Body of pancreas (tissue), 4 donors: ENCODE measurements around the gene FLYWCH1. TPM values are rescaled to one million over a fixed set of nuclear protein-coding genes. Genes with fewer than 3 reads are reported as not detected.
A peak's percentile ranks its signal among the peaks of the same experiment; 100 is the strongest.

ENCODE experiments used
- ATAC-seq: fragments of 150-250 bp; one replicate; pipeline ENCODE4 v1.9.1; 2016
- DNase-seq, 4 donors: peaks; one replicate each; pipeline ENCODE4 v3.0.0-alpha.2; 2019
- H3K27ac ChIP-seq, 4 donors: fragments of 200-600 bp; sonication (generic); 1 replicate in 3 of 4; 2 replicates in 1 of 4; pipeline versions ENCODE4 v1.5.1 to v1.6.1; 2016 to 2019; ENCODE audit warnings: mild to moderate bottlenecking in 1 of 4, mixed read lengths in 1 of 4, moderate library complexity in 1 of 4
- H3K27me3 ChIP-seq, 2 donors: fragments of 200-600 bp; sonication (generic); one replicate each; pipeline ENCODE4 v1.6.0; 2016; ENCODE audit warnings: mild to moderate bottlenecking in 1 of 2
- H3K36me3 ChIP-seq, 2 donors: fragments of 200-600 bp; sonication (generic); replicated peaks in 1 of 2; 2 replicates each; pipeline ENCODE4 v1.5.1; 2016; ENCODE audit warnings: low read depth in 2 of 2; ENCODE audit not compliant: insufficient read depth in 1 of 2
- H3K4me1 ChIP-seq: fragments of 200-600 bp; sonication (generic); one replicate; pipeline ENCODE4 v1.6.0; 2016
- H3K4me3 ChIP-seq, 2 donors: fragments of 200-600 bp; sonication (generic); 1 replicate in 1 of 2; 2 replicates in 1 of 2; pipeline ENCODE4 v1.5.1; 2016 to 2019
- H3K9me3 ChIP-seq, 3 donors: fragments of 200-600 bp; sonication (generic); 1 replicate in 2 of 3; 2 replicates in 1 of 3; pipeline ENCODE4 v1.5.1; 2016
- CTCF ChIP-seq, 7 experiments: fragments of 450-650 bp in 4 of 7; fragments of 200-600 bp in 3 of 7; sonication (generic) in 3 of 7; IDR thresholded peaks; one replicate each; pipeline ENCODE4 v1.5.1; 2016 to 2019; ENCODE audit warnings: antibody characterized with exemption in 7 of 7
- POLR2A ChIP-seq, 3 donors: fragments of 450-650 bp; IDR thresholded peaks; one replicate each; pipeline ENCODE4 v1.6.1; 2016; ENCODE audit warnings: antibody characterized with exemption in 3 of 3, mild to moderate bottlenecking in 2 of 3
- WGBS, 2 donors: methylation state at CpG; one replicate each; pipeline ENCODE4 v1.1.5; 2017; 5-methylcytosine and 5-hydroxymethylcytosine counted together
- intact Hi-C: fragments of 100-400 bp; cut with DNase I; formaldehyde crosslinking; loops from one replicate; pipeline ENCODE4 v1.15.1; 2023
- total RNA-seq, 2 donors: library from RNA; depleted of rRNA; stranded (reverse); fragments of >200 nt; gene quantifications; one replicate each; pipeline ENCODE4 v1.1.0, GENCODE V29; 2016

Gene FLYWCH1
- total RNA-seq, 2 donors from 2014 or later = 24.6 to 53.7 TPM

DNA sequence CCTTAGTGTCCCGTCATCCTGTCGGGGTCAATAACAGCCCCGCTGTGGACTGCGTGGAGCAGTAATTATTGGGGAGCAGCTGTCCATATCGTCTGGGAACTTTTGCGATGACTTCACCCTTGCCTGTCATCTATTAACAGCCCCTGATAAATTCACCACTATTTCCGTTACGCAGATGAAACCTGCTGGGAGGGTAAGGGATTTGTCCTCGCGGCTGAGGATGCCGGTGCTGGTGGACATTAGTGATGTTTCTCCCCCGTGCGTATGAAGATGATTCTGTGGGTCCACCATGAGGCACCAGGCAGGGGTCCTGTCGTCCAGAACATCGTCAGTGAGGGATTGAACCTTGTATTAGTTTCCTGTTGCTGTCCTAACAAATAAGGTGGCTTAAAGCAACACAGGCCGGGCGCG, 27.7 kb upstream of the FLYWCH1 start:
- DNase-seq (no peak), ATAC-seq (no peak)
- WGBS, 2 donors = 54 to 55% methylated on average over 18 of the region's 18 CpGs
- H3K9me3 ChIP-seq = no peaks in the 10 kb centered on the region
- H3K27ac ChIP-seq = peak overlapping the region in 3 of 4 donors; percentile 88 to 92 (median 90)
- H3K27me3 ChIP-seq = no peaks in the 10 kb centered on the region
- intact Hi-C loops = no loop called here
- TF ChIP-seq CTCF (IDR thresholded peaks at IDR 0.05) = no peak
- no peak for TF ChIP-seq POLR2A (IDR thresholded peaks at IDR 0.05)
- no peak overlapping the region for H3K4me3 ChIP-seq
- no peaks in the 10 kb centered on the region for H3K36me3 ChIP-seq
- peaks cover 19% of the 10 kb centered on the region for H3K4me1 ChIP-seq

DNA sequence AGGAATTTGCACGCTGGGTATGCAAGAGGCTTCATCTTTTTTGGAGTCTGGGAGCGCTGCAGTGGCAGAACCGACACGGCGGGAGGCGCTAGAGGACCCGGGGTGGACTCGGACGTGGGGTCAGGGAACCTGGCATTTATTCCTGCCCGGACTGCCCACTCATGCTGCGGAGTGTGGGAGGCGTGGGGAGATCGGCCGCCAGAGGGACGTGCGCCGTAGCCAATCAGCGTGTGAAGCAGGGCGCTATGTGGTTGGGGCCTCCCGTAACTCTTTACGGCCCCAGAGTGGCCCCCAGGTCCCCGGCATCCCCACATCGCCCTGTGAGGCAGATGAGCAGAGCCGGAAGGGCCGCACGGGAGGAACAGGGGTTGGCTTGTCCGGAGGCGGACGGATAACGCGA, 17.5 kb upstream of the FLYWCH1 start:
- 84 to 85% methylated on average over 17 to 31 of the region's 31 CpGs for WGBS, 2 donors
- Histone ChIP-seq H3K36me3 (no peaks in the 10 kb centered on the region), H3K27me3 (no peaks in the 10 kb centered on the region), H3K4me1 (no peaks in the 10 kb centered on the region), H3K9me3 (no peaks in the 10 kb centered on the region), H3K27ac (no peak overlapping the region), H3K4me3 (no peak overlapping the region)
- intact Hi-C loops = no loop called here
- no peak for DNase-seq
- TF ChIP-seq CTCF (IDR thresholded peaks at IDR 0.05) = no peak
- no peak for TF ChIP-seq POLR2A (IDR thresholded peaks at IDR 0.05)
- no peak for ATAC-seq

- DNase-seq (no peak), ATAC-seq (no peak)
- H3K27ac ChIP-seq = no peak overlapping the region
- WGBS, 2 donors = 74% methylated on average over 3 of the region's 4 CpGs; no CpG with 5 or more reads in 1 of the 2 donors
- no peak overlapping the region for H3K4me3 ChIP-seq
- H3K36me3 ChIP-seq = no peaks in the 10 kb centered on the region
- H3K27me3 ChIP-seq = no peaks in the 10 kb centered on the region
- no peaks in the 10 kb centered on the region for H3K9me3 ChIP-seq
- no peak for TF ChIP-seq POLR2A (IDR thresholded peaks at IDR 0.05)
- no peak for TF ChIP-seq CTCF (IDR thresholded peaks at IDR 0.05)
- no peaks in the 10 kb centered on the region for H3K4me1 ChIP-seq
- intact Hi-C loops = no loop called here
These were observed 15.9 kb upstream of the FLYWCH1 start for GRCh38 chr16:2895813-2896212.

DNA sequence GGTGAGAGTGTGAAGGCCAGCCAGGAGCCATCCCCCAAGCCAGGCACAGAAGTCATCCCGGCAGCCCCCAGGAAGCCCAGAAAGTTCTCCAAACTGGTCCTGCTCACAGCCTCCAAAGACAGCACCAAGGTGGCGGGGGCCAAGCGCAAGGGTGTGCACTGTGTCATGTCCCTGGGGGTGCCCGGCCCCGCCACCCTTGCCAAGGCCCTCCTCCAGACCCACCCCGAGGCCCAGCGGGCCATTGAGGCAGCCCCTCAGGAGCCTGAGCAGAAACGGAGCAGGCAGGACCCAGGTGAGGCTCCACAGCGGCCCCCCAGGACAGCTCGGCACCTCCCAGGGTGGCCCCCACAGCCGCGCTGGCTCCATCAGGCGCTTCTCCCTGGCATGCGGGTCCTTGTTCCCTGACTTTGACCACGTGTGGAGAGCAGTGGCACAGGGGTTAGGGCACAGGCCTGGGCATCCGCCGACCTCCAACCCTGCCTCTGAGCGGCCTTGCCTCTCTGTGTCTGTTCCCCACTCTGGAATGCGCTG, 15.2 kb upstream of the FLYWCH1 start:
- no peak for TF ChIP-seq POLR2A (IDR thresholded peaks at IDR 0.05)
- no peak for TF ChIP-seq CTCF (IDR thresholded peaks at IDR 0.05)
- WGBS, 2 donors = 95 to 100% methylated on average over 4 to 10 of the region's 19 CpGs
- Histone ChIP-seq H3K4me3 (no peak overlapping the region), H3K27ac (no peak overlapping the region), H3K36me3 (no peaks in the 10 kb centered on the region), H3K9me3 (no peaks in the 10 kb centered on the region), H3K27me3 (no peaks in the 10 kb centered on the region), H3K4me1 (no peaks in the 10 kb centered on the region)
- intact Hi-C loops = no loop called here
- no peak for DNase-seq
- ATAC-seq = no peak

DNA sequence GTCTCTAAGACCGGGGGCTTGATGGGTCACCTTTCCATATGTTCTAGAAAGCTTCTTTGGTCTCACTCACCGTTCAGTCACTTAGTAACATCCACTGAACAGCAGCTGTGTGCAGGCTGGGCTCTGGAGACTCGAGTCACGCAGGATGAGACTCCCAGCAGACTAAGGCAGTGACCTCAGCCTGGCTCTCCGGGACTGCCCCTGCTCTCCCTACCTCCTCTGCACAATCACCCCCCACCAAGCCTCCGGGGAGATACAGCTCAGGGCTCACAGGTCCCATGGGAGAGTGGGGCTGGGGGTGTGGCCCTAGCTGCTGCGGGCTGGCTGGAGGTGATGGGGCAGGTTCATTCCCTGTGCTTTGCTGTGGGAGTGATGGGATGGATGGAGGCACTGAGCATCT, 14.6 kb upstream of the FLYWCH1 start:
- Histone ChIP-seq H3K27me3 (no peaks in the 10 kb centered on the region), H3K9me3 (no peaks in the 10 kb centered on the region), H3K4me3 (no peak overlapping the region), H3K36me3 (no peaks in the 10 kb centered on the region), H3K27ac (no peak overlapping the region), H3K4me1 (no peaks in the 10 kb centered on the region)
- WGBS, 2 donors = 78 to 90% methylated on average over 4 to 6 of the region's 7 CpGs
- DNase-seq (no peak), ATAC-seq (no peak)
- no peak for TF ChIP-seq CTCF (IDR thresholded peaks at IDR 0.05)
- no peak for TF ChIP-seq POLR2A (IDR thresholded peaks at IDR 0.05)
- intact Hi-C loops = no loop called here
